CD4-positive, alpha-beta T cell (primary cell): ENCODE results near the gene APP. TPM values are rescaled to one million over a fixed set of nuclear protein-coding genes. Genes with fewer than 3 reads are reported as not detected.

Experiments used
- ATAC-seq: fragments of 200-7000 bp; cut with Tn5 transposase; one replicate; pipeline ENCODE4 v1.10.0; 2022; ENCODE audit warnings: mild to moderate bottlenecking; ENCODE audit not compliant: poor library complexity
- CTCF ChIA-PET: fragments of 350-600 bp; sonication (Branson Sonifier 250); formaldehyde crosslinking; loops from one replicate; lab custom pipeline; 2021; ENCODE audit warnings: antibody characterized with exemption, inconsistent platforms; lab: Charles Lee
- POLR2A ChIA-PET: fragments of 350-600 bp; sonication (Branson Sonifier 250); formaldehyde crosslinking; loops from one replicate; lab custom pipeline; 2021; ENCODE audit warnings: antibody characterized with exemption, inconsistent platforms; lab: Charles Lee
- DNase-seq, 14 experiments: peaks; one replicate each; pipeline ENCODE4 v3.0.0-alpha.2; 2013 to 2020; ENCODE audit warnings: mixed read lengths in 2 of 14
- H3K27ac ChIP-seq, 2 donors: one replicate each; pipeline versions ENCODE4 v1.5.1 to v1.7.0; 2013; ENCODE audit warnings: low read length in 2 of 2, low read depth in 1 of 2, mild to moderate bottlenecking in 1 of 2
- H3K27me3 ChIP-seq, 2 experiments: 1 replicate in 1 of 2; 2 replicates in 1 of 2; pipeline versions ENCODE4 v1.6.1 to v1.7.0; 2013; ENCODE audit warnings: low read length in 2 of 2, control low read depth in 1 of 2, mild to moderate bottlenecking in 1 of 2, moderate library complexity in 1 of 2; ENCODE audit not compliant: insufficient read depth in 2 of 2, control insufficient read depth in 1 of 2
- H3K36me3 ChIP-seq: one replicate; pipeline ENCODE4 v1.6.1; 2013; ENCODE audit warnings: low read length, control low read depth; ENCODE audit not compliant: insufficient read depth
- H3K4me1 ChIP-seq: one replicate; pipeline ENCODE4 v1.6.1; 2013; ENCODE audit warnings: low read length, control low read depth; ENCODE audit not compliant: insufficient read depth
- H3K4me3 ChIP-seq: one replicate; pipeline ENCODE4 v1.5.1; 2013; ENCODE audit warnings: mild to moderate bottlenecking, low read length, moderate library complexity
- H3K9me3 ChIP-seq, 2 experiments: 1 replicate in 1 of 2; 2 replicates in 1 of 2; pipeline versions ENCODE4 v1.6.1 to v1.7.0; 2013; ENCODE audit warnings: low read length in 2 of 2, mild to moderate bottlenecking in 2 of 2, control low read depth in 1 of 2, moderate library complexity in 1 of 2; ENCODE audit not compliant: control insufficient read depth in 1 of 2, insufficient read depth in 1 of 2
- H3K27ac Mint-ChIP-seq: one replicate; pipeline ENCODE4 v1.8.0; 2020; ENCODE audit warnings: mixed read lengths
- H3K27me3 Mint-ChIP-seq: one replicate; pipeline ENCODE4 v1.8.0; 2021; ENCODE audit warnings: mixed read lengths
- H3K36me3 Mint-ChIP-seq: one replicate; pipeline ENCODE4 v1.8.0; 2021; ENCODE audit warnings: low read depth, mixed read lengths
- H3K4me1 Mint-ChIP-seq: one replicate; pipeline ENCODE4 v1.8.0; 2021; ENCODE audit warnings: low read depth, mixed read lengths
- H3K4me3 Mint-ChIP-seq: one replicate; pipeline ENCODE4 v1.8.0; 2020; ENCODE audit warnings: mild to moderate bottlenecking, mixed read lengths
- H3K9me3 Mint-ChIP-seq: one replicate; pipeline ENCODE4 v1.8.0; 2020; ENCODE audit warnings: mixed read lengths
- CTCF ChIP-seq: fragments of 200-600 bp; IDR thresholded peaks from one replicate; pipeline ENCODE4 v1.8.0; 2022; ENCODE audit warnings: antibody characterized with exemption, mild to moderate bottlenecking
- intact Hi-C, 2 experiments: fragments of 100-400 bp; cut with DNase I in 1 of 2; cut with micrococcal nuclease in 1 of 2; formaldehyde crosslinking; loops; one replicate each; pipeline versions ENCODE4 v1.15.1 to v1.9.0; 2023 to 2025; cut with DNase I, micrococcal nuclease
- total RNA-seq, 174 experiments: library from RNA in 2 of 174; stranded (reverse) in 2 of 174; gene quantifications; one replicate each; pipeline ENCODE4 v1.2.3 and lab custom pipeline; 2021 to 2026

APP gene
- total RNA-seq, 2 experiments from 2014 or later = 43.6 to 44.4 TPM

- Mint-ChIP-seq H3K27me3 (no peaks in the 10 kb centered on the region), H3K36me3 (no peaks in the 10 kb centered on the region), H3K9me3 (no peaks in the 10 kb centered on the region), H3K4me3 (no peak overlapping the region), H3K27ac (no peak overlapping the region), H3K4me1 (peaks cover 27% of the 10 kb centered on the region)
- CTCF ChIA-PET = no interaction called here
- Histone ChIP-seq H3K9me3 (no peaks in the 10 kb centered on the region), H3K4me1 (no peaks in the 10 kb centered on the region), H3K27ac (no peak overlapping the region), H3K36me3 (no peaks in the 10 kb centered on the region), H3K4me3 (no peak overlapping the region), H3K27me3 (no peaks in the 10 kb centered on the region)
- no peak for DNase-seq
- no peak for TF ChIP-seq CTCF
- ATAC-seq = no peak
- intact Hi-C loops = no loop called here
- POLR2A ChIA-PET = no interaction called here
Measured at GRCh38 chr21:26118938-26119540, 51.5 kb downstream of the APP start.

- no peaks in the 10 kb centered on the region for H3K4me1 ChIP-seq
- H3K27ac ChIP-seq = no peak overlapping the region
- no peaks in the 10 kb centered on the region for H3K36me3 ChIP-seq
- ATAC-seq (no peak), DNase-seq (no peak)
- Mint-ChIP-seq H3K27me3 (no peaks in the 10 kb centered on the region), H3K9me3 (no peaks in the 10 kb centered on the region), H3K36me3 (no peaks in the 10 kb centered on the region), H3K4me3 (no peak overlapping the region), H3K27ac (no peak overlapping the region), H3K4me1 (peaks cover 31% of the 10 kb centered on the region)
- TF ChIP-seq CTCF = no peak
- ChIA-PET POLR2A (no interaction called here), CTCF (no interaction called here)
- intact Hi-C loops = no loop called here
- H3K4me3 ChIP-seq = no peak overlapping the region
- no peaks in the 10 kb centered on the region for H3K9me3 ChIP-seq
- no peaks in the 10 kb centered on the region for H3K27me3 ChIP-seq
Measured at GRCh38 chr21:26117972-26118367, 52.6 kb downstream of the APP start.

- Mint-ChIP-seq H3K27ac (no peak overlapping the region), H3K4me3 (no peak overlapping the region), H3K36me3 (peaks cover 4% of the 10 kb centered on the region), H3K27me3 (no peaks in the 10 kb centered on the region), H3K4me1 (peaks cover 31% of the 10 kb centered on the region), H3K9me3 (no peaks in the 10 kb centered on the region)
- Histone ChIP-seq H3K36me3 (no peaks in the 10 kb centered on the region), H3K4me1 (no peaks in the 10 kb centered on the region), H3K27ac (no peak overlapping the region), H3K9me3 (no peaks in the 10 kb centered on the region), H3K27me3 (no peaks in the 10 kb centered on the region), H3K4me3 (no peak overlapping the region)
- POLR2A ChIA-PET = no interaction called here
- DNase-seq = no peak
- CTCF ChIA-PET = no interaction called here
- ATAC-seq = no peak
- intact Hi-C loops = no loop called here
- no peak for TF ChIP-seq CTCF
Measured at GRCh38 chr21:26117324-26117971, 53.1 kb downstream of the APP start.
